Gastroesophageal sphincter (tissue), 3 donors: Measurements from ENCODE around the gene SLC22A5.

Source experiments
- POLR2A ChIP-seq, 2 donors: fragments of 450-650 bp; IDR thresholded peaks; one replicate each; pipeline ENCODE4 v1.6.1; 2017; ENCODE audit warnings: antibody characterized with exemption in 2 of 2, mild to moderate bottlenecking in 2 of 2, moderate library complexity in 1 of 2
- POLR2AphosphoS5 ChIP-seq: sonication (generic); formaldehyde crosslinking; IDR thresholded peaks from one replicate; pipeline ENCODE4 v1.6.1; 2017; ENCODE audit warnings: antibody characterized with exemption
- TF ChIP-seq, protein P1 (sequence below), 4 experiments: fragments of 200-600 bp in 2 of 4; fragments of 450-650 bp in 2 of 4; sonication (generic) in 1 of 4; IDR thresholded peaks; one replicate each; pipeline ENCODE4 v1.5.1; 2017 to 2019; ENCODE audit warnings: antibody characterized with exemption in 4 of 4, mild to moderate bottlenecking in 2 of 4, moderate library complexity in 2 of 4

DNA sequence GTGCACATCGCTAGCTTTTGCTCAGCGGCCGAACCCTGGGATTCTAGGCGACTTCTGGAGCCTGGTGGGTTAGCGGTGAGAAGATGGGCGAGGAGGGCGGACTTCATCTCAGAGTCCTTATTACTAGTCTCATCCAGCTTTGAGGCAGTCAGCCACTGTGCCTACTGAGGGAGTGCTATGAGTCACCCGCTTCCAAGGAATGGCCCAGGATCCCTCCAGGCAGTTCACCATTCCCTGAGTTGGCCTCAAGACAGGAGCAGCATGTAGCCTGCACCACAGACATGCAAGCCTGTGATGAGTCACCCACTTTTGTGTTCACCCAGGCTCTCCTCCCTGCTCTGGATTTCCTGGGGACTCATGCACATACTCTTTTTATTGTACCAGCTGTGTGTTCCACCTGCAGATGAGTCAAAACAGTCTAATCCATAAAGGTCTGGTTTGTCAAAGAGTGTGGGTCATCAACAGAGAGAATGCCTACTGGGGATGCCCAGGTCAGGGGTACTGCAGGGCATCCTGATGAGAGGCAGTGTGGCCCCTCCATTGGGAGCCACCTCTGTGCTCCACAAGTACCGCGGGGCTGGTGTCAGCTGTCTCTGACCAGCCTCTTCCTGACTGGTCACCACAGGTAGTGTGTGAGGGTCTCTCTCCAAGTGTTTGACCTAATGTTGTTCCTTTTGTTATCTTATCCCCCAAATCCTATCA is 20.2 kb downstream of the SLC22A5 start:
- TF ChIP-seq, protein P1, sequence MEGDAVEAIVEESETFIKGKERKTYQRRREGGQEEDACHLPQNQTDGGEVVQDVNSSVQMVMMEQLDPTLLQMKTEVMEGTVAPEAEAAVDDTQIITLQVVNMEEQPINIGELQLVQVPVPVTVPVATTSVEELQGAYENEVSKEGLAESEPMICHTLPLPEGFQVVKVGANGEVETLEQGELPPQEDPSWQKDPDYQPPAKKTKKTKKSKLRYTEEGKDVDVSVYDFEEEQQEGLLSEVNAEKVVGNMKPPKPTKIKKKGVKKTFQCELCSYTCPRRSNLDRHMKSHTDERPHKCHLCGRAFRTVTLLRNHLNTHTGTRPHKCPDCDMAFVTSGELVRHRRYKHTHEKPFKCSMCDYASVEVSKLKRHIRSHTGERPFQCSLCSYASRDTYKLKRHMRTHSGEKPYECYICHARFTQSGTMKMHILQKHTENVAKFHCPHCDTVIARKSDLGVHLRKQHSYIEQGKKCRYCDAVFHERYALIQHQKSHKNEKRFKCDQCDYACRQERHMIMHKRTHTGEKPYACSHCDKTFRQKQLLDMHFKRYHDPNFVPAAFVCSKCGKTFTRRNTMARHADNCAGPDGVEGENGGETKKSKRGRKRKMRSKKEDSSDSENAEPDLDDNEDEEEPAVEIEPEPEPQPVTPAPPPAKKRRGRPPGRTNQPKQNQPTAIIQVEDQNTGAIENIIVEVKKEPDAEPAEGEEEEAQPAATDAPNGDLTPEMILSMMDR (IDR thresholded peaks at IDR 0.05): no peak
- TF ChIP-seq POLR2A (IDR thresholded peaks at IDR 0.05): no peak
- peak; percentile 80 for TF ChIP-seq POLR2AphosphoS5
